NB4 (cell line): ENCODE results near the gene ZMYND12.

Experiments used
- CTCF ChIP-seq: IDR thresholded peaks from one replicate; pipeline ENCODE4 v1.5.1; 2012; ENCODE audit warnings: low read depth, low read length
- MYC ChIP-seq: IDR thresholded peaks from 2 replicates; pipeline ENCODE4 v1.6.1; 2011; ENCODE audit warnings: low read depth, low read length
- POLR2A ChIP-seq: IDR thresholded peaks from 2 replicates; pipeline ENCODE4 v1.6.1; 2011; ENCODE audit warnings: mild to moderate bottlenecking; ENCODE audit not compliant: insufficient read length; ENCODE audit errors: extremely low read depth

DNA sequence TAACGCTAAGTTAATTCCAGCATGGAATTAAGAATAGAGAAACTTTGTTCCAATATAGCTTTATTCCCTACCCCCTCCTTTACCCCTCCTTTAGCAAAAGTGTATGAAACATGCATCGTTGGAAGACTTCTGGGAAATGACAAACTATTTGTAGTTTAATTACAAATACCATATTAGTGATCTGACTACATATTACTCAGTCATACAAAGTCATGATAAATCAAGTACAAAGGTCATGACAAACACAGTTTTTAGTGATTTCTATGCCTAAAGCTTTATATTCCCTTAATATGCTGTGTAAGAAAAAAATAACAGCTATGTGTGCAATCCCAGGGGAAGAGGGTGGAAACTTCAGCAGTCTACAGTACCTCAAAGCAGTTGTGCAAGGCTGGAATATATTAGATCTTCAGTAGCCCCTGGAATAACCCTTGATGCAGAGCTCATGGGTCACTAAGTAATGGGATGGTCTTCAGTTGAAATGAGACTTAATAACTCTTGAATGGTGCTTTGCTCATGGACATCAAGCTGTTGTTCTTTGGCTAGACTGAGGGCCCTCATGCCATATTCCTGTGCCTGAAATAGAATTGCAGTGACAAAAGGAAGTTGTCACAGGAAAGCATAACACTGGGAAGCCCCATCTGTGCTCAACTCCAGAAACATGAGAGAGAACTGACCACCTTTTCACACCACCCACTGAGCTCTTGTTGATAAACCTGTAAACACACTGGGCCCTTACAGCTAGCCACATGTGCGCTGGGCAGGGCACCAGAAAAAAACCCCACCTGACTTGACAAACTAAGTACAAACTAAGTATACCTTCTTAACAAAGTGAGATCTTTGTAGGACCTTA lies 25.3 kb downstream of the ZMYND12 start:
- TF ChIP-seq CTCF (no peak), POLR2A (no peak), MYC (no peak)
